ENCODE measurements around the gene GYG1.

The GYG1 gene

DNA sequence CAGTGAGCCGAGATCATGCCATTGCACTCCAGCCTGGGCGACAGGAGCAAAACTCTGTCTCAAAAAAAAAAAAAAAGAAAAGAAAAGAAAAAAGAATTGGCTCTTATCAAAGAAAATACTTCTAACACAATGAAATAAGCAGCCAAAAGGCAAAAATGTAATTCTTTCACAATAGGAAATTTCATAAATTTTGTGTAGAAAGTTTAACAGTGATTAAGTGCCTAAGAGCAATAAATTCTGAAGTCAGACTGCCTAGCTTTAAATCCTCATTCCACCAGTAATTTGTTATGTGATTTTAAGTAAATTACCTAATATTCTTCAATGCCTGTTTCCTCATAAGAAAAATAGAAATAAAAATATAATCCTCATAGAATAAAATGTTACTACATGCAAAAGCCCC, 70.4 kb downstream of the GYG1 start:
- Histone ChIP-seq H3K4me1 (ENCODE audit: insufficient read depth, poor library complexity, severe bottlenecking) (no peaks in the 10 kb centered on the region), H3K4me3 (ENCODE audit: severe bottlenecking) (no peak overlapping the region), H3K27ac (ENCODE audit: poor library complexity, severe bottlenecking) (no peak overlapping the region), H3K9me3 (ENCODE audit: severe bottlenecking) (no peaks in the 10 kb centered on the region), H3K27me3 (ENCODE audit: insufficient read depth, poor library complexity, severe bottlenecking) (no peaks in the 10 kb centered on the region), H3K36me3 (ENCODE audit: low read depth) (peaks cover 74% of the 10 kb centered on the region)
- ATAC-seq (ENCODE audit: low read depth) (no peak), DNase-seq (ENCODE audit: low spot score) (no peak)
- TF ChIP-seq, protein P1, sequence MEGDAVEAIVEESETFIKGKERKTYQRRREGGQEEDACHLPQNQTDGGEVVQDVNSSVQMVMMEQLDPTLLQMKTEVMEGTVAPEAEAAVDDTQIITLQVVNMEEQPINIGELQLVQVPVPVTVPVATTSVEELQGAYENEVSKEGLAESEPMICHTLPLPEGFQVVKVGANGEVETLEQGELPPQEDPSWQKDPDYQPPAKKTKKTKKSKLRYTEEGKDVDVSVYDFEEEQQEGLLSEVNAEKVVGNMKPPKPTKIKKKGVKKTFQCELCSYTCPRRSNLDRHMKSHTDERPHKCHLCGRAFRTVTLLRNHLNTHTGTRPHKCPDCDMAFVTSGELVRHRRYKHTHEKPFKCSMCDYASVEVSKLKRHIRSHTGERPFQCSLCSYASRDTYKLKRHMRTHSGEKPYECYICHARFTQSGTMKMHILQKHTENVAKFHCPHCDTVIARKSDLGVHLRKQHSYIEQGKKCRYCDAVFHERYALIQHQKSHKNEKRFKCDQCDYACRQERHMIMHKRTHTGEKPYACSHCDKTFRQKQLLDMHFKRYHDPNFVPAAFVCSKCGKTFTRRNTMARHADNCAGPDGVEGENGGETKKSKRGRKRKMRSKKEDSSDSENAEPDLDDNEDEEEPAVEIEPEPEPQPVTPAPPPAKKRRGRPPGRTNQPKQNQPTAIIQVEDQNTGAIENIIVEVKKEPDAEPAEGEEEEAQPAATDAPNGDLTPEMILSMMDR (IDR thresholded peaks at IDR 0.05; ENCODE audit: poor library complexity, severe bottlenecking): no peak

DNA sequence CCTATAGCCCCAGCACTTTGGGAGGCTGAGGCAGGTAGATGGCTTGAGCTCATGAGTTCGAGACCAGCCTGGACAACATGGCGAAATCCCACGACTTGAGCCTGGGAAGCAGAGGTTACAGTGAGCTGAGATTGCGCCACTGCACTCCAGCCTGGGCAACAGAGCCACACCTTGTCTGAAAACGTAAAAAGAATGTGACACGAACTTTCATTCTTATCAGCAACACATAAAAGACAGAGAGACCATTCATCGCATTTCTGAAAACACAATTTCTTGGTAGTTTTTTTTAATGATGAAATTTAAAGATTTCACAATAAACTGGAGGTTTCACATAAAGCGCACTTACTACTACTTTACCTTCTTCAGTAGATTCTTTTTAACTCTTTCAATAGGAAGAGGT, 76.5 kb downstream of the GYG1 start:
- Histone ChIP-seq H3K4me3 (ENCODE audit: severe bottlenecking) (no peak overlapping the region), H3K9me3 (ENCODE audit: severe bottlenecking) (no peaks in the 10 kb centered on the region), H3K27ac (ENCODE audit: poor library complexity, severe bottlenecking) (no peak overlapping the region), H3K4me1 (ENCODE audit: insufficient read depth, poor library complexity, severe bottlenecking) (no peaks in the 10 kb centered on the region), H3K36me3 (ENCODE audit: low read depth) (peaks cover 78% of the 10 kb centered on the region), H3K27me3 (ENCODE audit: insufficient read depth, poor library complexity, severe bottlenecking) (no peaks in the 10 kb centered on the region)
- no peak for DNase-seq (ENCODE audit: low spot score)
- TF ChIP-seq, protein P1 (IDR thresholded peaks at IDR 0.05; ENCODE audit: poor library complexity, severe bottlenecking): no peak
- ATAC-seq (ENCODE audit: low read depth): no peak
